WERI-Rb-1 (cell line): ENCODE data around the gene ZFX.
"Not testable (repeated sequence)": the region's sequence is repeated elsewhere in the genome, so short reads cannot be mapped to it uniquely, and the experiment has no call there.

Source experiments
- DNase-seq: peaks from one replicate; pipeline ENCODE4 v3.0.0-alpha.2; 2020
- H3K27ac ChIP-seq: fragments of 250-450 bp; sonication (Bioruptor Pico); 2 replicates; pipeline ENCODE4 v1.5.1; 2020; ENCODE audit warnings: mild to moderate bottlenecking, moderate library complexity
- H3K27me3 ChIP-seq: fragments of 250-450 bp; sonication (Bioruptor Pico); 2 replicates; pipeline ENCODE4 v1.5.1; 2021; ENCODE audit warnings: mild to moderate bottlenecking, low read depth, moderate library complexity; ENCODE audit not compliant: insufficient read depth, severe bottlenecking
- H3K36me3 ChIP-seq: fragments of 250-450 bp; sonication (Bioruptor Pico); 2 replicates; pipeline ENCODE4 v1.5.1; 2020; ENCODE audit warnings: mild to moderate bottlenecking, moderate library complexity
- H3K4me3 ChIP-seq: 2 replicates; pipeline ENCODE4 v1.5.1; 2011; ENCODE audit warnings: low read depth, mild to moderate bottlenecking, control low read depth, low read length
- H3K9me3 ChIP-seq: fragments of 250-450 bp; sonication (Bioruptor Pico); 2 replicates; pipeline ENCODE4 v1.5.1; 2021; ENCODE audit warnings: mild to moderate bottlenecking, moderate library complexity; ENCODE audit not compliant: severe bottlenecking
- TF ChIP-seq, protein P1 (sequence below): IDR thresholded peaks from 2 replicates; pipeline ENCODE4 v1.5.1; 2011; ENCODE audit warnings: low read depth, mild to moderate bottlenecking, control low read depth, inconsistent platforms, low read length

The ZFX gene

DNA sequence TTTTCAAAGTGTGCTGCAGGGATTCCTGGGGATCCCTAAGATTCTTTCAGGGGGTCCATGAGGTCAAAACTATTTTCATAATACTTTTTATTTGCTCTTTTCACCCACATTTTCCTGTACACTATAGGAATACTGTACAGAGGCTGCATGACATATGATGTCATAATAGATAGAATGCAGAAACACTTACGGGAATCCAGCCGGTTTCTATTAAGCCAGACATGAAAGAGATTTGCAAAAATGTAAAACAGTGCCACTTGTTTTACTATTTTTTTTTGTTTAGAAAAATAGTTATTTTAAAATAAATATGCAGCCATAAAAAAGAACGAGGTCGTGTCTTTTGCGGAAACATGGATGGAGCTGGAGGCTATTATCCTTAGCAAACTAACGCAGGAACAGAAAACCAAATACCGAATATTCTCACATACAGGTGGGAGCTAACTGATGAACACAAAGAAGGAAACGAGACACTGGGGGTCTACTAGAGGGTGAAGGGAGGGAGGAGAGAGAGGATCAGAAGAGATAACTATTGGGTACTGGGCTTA is 5.0 kb downstream of the ZFX start:
- Histone ChIP-seq H3K27ac (no peak overlapping the region), H3K36me3 (peaks cover 36% of the 10 kb centered on the region), H3K9me3 (no peaks in the 10 kb centered on the region), H3K4me3 (no peak overlapping the region), H3K27me3 (no peaks in the 10 kb centered on the region)
- TF ChIP-seq, protein P1, sequence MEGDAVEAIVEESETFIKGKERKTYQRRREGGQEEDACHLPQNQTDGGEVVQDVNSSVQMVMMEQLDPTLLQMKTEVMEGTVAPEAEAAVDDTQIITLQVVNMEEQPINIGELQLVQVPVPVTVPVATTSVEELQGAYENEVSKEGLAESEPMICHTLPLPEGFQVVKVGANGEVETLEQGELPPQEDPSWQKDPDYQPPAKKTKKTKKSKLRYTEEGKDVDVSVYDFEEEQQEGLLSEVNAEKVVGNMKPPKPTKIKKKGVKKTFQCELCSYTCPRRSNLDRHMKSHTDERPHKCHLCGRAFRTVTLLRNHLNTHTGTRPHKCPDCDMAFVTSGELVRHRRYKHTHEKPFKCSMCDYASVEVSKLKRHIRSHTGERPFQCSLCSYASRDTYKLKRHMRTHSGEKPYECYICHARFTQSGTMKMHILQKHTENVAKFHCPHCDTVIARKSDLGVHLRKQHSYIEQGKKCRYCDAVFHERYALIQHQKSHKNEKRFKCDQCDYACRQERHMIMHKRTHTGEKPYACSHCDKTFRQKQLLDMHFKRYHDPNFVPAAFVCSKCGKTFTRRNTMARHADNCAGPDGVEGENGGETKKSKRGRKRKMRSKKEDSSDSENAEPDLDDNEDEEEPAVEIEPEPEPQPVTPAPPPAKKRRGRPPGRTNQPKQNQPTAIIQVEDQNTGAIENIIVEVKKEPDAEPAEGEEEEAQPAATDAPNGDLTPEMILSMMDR, result no peak
- DNase-seq, result no peak

DNA sequence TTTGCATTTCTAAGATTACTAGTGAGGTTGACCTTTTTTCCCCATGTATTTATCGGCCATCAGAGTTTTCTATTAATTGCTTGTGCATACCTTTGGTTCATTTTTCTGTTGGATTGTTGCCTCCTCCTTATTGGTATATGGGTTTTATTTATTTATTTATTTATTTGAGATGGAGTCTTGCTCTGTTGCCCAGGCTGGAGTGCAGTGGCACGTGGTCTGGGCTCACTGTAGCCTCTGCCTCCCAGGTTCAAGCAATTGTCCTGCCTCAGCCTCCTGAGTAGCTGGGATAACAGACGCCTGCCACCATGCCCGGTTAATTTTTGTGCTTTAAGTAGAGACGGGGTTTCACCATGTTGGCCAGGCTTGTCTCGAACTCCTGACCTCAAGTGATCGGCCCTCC is 6.2 kb downstream of the ZFX start:
- not testable (repeated sequence) for H3K9me3 ChIP-seq, H3K27me3 ChIP-seq, H3K27ac ChIP-seq, DNase-seq, H3K4me3 ChIP-seq
- peaks cover 33% of the 10 kb centered on the region for H3K36me3 ChIP-seq

- no peak for DNase-seq
- Histone ChIP-seq H3K27me3 (no peaks in the 10 kb centered on the region), H3K4me3 (no peak overlapping the region), H3K27ac (no peak overlapping the region), H3K36me3 (peaks cover 33% of the 10 kb centered on the region), H3K9me3 (no peaks in the 10 kb centered on the region)
- TF ChIP-seq, protein P1, result no peak
Observed at GRCh38 chrX:24156177-24156576, 6.6 kb downstream of the ZFX start.

- TF ChIP-seq, protein P1, result no peak
- H3K9me3 ChIP-seq, result no peaks in the 10 kb centered on the region
- no peak for DNase-seq
- no peak overlapping the region for H3K4me3 ChIP-seq
- peaks cover 12% of the 10 kb centered on the region; the same call in 1 of the 2 replicates for H3K36me3 ChIP-seq
- no peaks in the 10 kb centered on the region for H3K27me3 ChIP-seq
- no peak overlapping the region for H3K27ac ChIP-seq
Observed at GRCh38 chrX:24158881-24159280, 9.4 kb downstream of the ZFX start.

GRCh38 chrX:24166078-24166477 is 16.5 kb downstream of the ZFX start:
- TF ChIP-seq, protein P1, result no peak
- H3K4me3 ChIP-seq, result no peak overlapping the region
- no peak overlapping the region for H3K27ac ChIP-seq
- H3K27me3 ChIP-seq, result no peaks in the 10 kb centered on the region
- no peaks in the 10 kb centered on the region for H3K9me3 ChIP-seq
- DNase-seq, result no peak
- H3K36me3 ChIP-seq, result 0 out of 2 replicates have a peak, but pooled peaks cover 4% of the 10 kb centered on the region

DNA sequence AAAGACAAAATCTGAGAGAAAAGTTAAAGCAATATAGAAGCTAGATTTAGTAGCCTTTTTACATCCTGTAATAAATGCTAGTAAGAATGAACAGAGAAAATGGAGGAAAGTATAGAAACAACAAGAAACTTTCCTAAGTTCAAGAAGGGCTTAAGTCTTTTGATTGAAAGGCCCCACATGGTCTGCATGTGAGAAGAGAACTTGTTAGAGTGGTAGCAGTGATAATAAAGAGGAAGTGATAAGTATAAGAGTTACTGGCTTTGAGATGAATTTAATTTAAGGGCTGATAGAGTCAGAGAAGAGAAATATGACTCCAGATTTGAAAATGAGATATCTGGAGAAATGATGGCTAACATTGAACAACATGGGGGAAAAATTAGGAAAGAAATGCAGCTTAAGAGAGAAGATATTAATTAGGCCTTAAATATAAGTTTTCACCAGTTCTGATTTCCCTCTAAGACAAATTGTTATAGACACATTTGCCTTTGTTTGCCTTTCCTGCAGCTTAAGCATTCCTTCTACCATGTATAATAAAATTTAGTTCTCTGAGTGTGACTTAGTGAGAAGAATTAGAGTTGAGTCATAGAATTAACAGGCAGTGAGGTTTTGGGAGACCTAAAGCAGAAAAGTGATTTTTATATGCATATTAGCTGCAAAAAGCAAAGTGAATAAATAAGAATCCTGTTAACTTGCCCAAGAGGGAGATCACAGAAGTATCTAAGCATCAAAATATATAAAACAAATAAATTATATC is 18.4 kb downstream of the ZFX start:
- Histone ChIP-seq H3K9me3 (no peaks in the 10 kb centered on the region), H3K27me3 (no peaks in the 10 kb centered on the region), H3K36me3 (peaks cover 16% of the 10 kb centered on the region), H3K27ac (no peak overlapping the region), H3K4me3 (no peak overlapping the region)
- DNase-seq, result no peak
- TF ChIP-seq, protein P1, result no peak
